OCI-M1 (cell line): ENCODE data around the gene TRIM56.
"Not testable (repeated sequence)": the region's sequence is repeated elsewhere in the genome, so short reads cannot be mapped to it uniquely, and the experiment has no call there.

ENCODE experiments used
- DNase-seq: peaks from one replicate; lab custom pipeline; 2025; lab: John Stamatoyannopoulos, UW

The TRIM56 gene

DNA sequence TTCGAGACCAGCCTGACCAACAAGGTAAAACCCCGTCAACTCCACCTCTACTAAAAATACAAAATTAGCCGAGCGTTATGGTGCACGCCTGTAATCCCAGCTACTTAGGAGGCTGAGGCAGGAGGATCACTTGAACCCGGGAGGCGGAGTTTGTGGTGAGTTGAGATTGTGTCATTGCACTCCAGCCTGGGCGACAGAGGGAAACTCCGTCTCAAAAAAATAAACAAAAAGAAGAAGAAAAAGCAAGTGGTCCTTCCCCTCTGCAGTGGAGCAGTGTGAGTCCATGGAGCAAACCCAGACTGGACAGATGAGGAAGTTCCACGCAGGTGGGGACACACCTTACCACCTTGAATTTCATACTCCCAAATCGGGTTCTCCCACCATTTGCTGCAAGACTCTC is 28.6 kb downstream of the TRIM56 start:
- no peak for DNase-seq

- no peak for DNase-seq
These were observed 29.2 kb downstream of the TRIM56 start for GRCh38 chr7:101114492-101114891.

DNA sequence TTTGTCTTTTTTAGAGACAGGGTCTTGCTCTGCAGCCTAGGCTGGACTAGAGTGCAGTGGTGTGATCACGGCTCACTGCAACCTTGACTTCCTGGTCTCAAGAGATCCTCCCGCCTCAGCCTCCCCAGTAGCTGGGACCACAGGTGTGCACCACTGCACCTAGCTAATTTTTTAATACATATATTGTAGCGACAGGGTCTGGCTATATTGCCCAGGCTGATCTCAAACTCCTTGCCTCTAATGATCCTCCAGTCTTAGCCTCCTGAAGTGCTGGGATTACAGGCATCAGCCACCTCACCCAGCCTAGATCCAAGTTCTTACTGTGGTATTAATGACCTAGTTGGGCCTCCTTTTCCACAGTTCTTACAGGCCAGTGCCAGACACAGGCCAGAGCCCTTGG is 29.9 kb downstream of the TRIM56 start:
- no peak for DNase-seq

DNA sequence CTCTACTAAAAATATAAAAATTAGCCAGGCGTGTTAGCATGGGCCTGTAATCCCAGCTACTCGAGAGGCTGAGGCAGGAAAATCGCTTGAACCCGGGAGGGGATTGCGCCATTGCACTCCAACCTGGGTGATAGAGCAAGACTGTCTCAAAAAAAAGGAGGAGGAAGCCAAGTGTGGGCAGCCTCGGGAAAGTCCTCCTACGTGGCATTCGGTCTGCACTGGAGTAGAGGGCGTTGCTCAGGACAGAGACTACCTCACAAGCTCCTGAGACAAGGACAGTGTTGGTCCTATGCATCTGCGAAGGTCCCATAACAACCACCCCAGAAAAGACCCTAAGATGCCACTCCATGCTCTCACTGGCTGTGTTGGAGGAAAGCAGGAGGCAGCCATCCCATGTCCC is 31.6 kb downstream of the TRIM56 start:
- no peak for DNase-seq

GRCh38 chr7:101118856-101119255 is 33.6 kb downstream of the TRIM56 start:
- no peak for DNase-seq

DNA sequence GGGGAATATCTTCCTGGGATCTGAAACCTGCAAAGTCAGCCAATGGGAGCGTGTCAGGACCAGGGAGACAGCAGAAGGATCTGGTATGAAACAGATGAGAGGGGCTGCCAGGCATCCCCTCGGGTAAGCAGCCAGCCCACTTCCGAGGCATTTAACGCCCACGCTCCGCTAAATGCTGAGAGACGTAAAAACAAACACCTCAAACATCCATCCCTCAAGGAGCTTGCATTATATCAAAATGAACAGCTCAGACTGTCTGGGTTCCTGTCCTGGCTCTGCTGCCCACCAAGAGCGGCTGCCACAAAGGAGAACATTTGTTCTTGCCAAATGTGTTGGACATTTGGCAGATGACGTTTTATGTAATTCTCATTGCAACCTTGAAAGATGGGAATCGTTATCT is 34.6 kb downstream of the TRIM56 start:
- DNase-seq = no peak

DNA sequence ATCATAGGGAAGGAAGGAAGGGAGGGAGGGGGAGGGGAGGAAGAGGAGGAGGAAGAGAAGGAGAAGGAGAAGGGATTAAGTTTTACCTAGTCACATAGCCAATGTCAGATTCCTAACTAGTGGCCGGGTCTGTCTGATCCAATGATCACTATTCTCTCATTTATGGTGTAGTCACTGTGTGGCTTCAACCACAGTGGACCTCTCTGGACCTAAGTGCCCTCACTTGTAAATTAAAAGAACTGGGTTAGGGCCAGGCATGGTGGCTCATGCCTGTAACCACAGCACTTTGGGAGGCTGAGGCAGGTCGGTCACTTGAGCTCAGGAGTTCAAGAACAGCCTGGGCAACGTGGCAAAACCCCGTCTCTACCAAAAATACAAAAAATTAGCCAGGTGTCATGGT is 35.0 kb downstream of the TRIM56 start:
- DNase-seq = no peak

GRCh38 chr7:101121631-101121990 is 36.3 kb downstream of the TRIM56 start:
- DNase-seq = not testable (repeated sequence)

GRCh38 chr7:101121991-101122932 is 37.0 kb downstream of the TRIM56 start:
- DNase-seq = peak; percentile 89

DNA sequence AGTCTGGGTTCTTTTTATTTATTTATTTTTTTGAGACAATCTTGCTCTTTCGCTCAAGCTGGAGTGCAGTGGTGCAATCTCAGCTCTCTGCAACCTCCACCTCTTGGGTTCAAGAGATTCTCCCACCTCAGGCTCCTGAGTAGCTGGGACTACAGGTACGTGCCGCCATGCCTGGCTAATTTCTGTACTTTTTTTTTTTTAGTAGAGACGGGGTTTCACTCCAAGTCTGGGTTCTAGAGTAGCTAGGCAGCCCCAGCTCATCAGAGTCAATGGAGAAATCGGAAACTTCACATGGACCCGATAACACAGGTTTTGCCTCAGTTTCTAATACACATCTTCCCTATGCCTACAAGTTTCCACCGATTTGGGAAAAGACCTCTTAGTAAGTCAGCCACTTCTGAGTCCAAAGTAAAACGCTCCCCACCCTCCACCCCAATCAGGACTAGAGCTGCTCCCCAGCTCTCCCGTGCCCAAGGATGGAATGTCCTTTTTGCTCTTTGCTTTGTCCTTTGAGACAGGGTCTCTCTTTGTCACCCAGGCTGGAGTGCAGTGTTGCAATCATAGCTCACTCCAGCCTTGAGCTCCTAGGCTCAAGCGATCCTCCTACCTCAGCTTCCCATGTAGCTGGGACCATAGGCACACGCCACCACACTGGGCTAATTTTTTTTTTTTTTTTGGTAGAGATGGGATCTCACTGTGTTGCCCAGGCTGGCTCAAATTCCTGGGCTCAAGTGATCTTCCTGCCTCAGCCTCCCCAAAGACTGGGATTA is 37.8 kb downstream of the TRIM56 start:
- DNase-seq = no peak

GRCh38 chr7:101123703-101124068 is 38.4 kb downstream of the TRIM56 start:
- DNase-seq = no peak

DNA sequence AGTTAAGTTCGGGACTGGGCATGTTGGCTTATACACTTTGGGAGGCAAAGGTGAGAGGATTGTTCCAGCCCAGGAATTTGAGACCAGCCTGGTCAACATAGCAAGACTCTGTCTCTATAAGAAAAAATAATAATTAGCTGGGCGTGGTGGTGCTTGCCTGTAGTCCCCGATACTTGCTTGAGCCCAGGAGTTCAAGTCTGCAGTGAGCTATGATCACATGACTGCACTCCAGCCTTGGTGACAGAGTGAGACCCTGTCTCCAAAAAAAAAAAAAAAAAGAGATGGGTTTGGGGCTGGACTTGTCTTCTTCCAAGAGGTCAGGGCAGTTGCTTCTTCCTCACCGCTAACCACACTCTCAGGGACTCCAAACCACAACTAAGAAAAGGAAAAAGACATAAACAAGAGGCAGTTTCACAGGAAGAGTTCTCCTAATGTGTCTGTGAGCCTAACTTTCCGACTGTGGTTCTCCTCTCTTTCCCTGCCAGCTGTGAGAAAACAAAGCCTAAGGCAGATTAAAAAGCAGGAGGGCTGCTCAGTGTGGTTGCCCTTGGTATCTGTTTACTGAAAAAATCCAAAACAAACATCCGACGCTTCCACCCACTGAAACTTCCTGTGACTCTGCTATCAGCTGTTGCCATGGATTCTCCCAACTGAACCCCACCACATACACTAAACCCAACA is 39.2 kb downstream of the TRIM56 start:
- DNase-seq = peak; percentile 90

DNA sequence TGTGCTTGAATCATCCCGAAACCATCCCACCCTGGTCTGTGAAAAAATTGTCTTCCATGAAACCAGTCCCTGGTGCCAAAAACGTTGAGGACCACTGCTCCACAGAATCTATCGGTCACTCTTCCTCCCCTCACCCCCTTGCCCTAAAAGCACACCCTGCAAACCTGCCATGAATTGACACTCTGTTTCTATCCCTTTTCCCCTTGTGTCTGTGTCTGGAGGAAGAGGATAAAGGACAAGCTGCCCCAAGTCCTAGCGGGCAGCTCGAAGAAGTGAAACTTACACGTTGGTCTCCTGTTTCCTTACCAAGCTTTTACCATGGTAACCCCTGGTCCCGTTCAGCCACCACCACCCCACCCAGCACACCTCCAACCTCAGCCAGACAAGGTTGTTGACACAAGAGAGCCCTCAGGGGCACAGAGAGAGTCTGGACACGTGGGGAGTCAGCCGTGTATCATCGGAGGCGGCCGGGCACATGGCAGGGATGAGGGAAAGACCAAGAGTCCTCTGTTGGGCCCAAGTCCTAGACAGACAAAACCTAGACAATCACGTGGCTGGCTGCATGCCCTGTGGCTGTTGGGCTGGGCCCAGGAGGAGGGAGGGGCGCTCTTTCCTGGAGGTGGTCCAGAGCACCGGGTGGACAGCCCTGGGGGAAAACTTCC is 40.8 kb downstream of the TRIM56 start:
- no peak for DNase-seq

GRCh38 chr7:101126651-101127459 is 41.6 kb downstream of the TRIM56 start, which contains the start of gene SERPINE1:
SERPINE1 (plus strand) TSS chr7:101127104; CDS start chr7:101128394, 1,290 bp downstream.
- peak; percentile 64 for DNase-seq

DNA sequence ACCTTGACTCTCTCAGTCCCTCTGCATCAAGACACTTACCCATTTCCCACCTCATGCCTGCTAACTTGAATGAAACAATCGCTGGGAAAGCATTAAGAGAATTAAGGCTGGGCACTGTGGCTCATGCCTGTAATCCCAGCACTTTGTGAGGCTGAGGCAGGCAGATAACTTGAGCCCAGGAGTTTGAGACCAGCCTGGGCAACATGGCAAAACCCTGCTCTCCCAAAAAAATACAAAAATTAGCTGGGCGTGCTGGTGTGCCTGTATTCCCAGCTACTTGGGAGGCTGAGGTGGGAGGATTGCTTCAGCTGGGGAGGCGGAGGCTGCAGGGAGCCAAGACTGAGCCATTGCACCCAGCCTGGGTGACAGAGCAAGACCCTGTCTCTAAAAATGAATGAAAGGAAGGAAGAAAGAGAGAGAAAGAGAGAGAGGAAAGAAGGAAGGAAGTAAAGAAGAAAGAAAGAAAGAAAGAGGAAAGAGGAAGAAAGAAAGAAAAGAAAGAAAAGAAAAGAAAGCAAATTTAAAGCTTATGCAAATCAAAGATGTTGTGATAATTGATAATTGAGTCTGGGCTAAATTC is 42.3 kb downstream of the TRIM56 start:
- DNase-seq = no peak

DNA sequence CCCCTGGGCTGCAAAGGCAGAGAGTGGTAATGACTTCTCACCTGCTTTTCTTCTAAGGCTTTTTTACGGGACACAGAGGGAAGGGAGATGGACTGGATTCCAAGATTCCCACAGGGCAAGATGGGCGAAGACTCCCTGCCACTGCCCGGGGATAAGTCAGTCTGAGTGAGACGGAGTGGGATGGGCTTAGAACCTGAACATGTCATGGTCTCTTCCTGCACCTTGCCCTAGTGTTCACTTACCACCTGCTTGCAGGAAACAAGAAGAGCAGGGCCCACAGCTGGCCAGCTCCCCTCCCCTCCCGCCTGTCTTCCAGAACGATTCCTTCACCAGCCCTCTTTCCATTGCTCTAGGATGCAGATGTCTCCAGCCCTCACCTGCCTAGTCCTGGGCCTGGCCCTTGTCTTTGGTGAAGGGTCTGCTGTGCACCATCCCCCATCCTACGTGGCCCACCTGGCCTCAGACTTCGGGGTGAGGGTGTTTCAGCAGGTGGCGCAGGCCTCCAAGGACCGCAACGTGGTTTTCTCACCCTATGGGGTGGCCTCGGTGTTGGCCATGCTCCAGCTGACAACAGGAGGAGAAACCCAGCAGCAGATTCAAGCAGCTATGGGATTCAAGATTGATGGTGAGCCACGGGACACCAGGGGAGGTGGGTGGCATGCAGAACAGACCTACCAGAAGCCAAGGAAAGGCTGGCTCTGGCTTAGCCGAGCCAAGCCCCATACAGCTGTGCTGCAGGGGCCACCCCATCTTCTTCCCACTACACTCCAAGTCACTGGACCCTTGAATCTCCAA is 43.0 kb downstream of the TRIM56 start:
- DNase-seq = no peak

DNA sequence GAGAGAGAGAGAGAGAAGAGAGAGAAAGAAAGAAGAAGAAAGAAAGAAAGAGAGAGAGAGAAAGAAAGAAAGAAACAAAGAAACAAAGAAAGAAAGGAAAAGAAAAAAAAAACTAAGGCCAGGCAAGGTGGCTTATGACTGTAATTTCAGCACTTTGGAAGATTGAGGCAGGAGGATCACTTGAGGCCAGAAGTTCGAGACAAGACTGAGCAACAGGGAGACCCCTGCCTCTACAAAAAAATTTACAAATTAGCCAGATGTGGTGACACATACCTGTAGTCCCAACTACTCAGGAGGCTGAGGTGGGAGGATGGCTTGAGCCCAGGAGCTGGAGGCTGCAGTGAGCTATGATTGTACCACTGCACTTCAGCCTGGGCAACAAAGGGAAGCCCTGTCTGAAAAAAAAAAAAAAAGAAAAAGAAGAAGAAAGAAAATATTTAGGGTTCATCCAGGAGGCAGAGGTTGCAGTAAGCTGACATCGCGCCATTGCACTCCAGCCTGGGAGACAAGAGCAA is 44.4 kb downstream of the TRIM56 start:
- no peak for DNase-seq

DNA sequence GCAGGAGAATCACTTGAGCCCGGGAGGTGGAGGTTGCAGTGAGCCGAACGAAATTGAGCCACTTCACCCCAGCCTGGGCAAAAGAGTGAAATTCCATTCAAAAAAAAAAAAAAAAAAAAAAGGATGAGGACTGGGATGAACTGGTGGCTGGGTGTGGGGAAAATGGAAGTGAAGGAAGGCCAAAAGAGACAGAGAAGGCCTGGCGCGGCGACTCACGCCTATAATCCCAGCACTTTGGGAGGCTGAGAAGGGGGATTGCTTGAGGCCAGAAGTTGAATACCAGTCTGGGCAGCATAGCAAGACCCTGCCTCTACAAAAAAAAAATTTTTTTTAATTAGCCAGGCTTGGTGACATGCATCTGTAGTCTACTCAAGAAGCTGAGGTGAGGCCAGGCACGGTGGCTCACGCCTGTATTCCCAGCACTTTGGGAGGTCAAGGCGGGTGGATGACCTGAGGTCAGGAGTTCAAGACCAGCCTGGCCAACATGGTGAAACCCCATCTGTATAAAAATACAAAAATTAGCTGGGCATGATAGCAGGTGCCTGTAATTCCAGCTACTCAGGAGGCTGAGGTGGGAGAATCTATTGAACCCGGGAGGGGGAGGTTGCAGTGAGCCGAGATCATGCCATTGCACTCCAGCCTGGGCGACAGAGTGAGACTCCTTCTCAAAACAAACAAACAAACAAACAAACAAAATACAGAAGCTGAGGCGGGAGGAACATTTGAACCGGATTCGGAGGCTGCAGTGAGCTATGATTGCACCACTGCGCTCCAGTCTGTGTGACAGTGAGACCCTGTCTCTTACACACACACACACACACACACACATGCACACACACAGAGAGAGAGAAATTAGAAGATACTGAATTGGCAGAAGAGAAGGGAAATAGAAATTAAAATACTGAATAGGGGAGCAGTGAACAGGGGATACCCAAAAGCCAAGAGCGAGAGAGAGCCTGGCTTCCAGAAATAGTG is 47.6 kb downstream of the TRIM56 start:
- not testable (repeated sequence) for DNase-seq
